ENCODE measurements around the gene CCDC85A. TPM values are rescaled to one million over a fixed set of nuclear protein-coding genes. Genes with fewer than 3 reads are reported as not detected.

CCDC85A gene
- polyA plus RNA-seq, 1 of the 3 experiments (the other 2 are of a cell fraction): 48.7 TPM

DNA sequence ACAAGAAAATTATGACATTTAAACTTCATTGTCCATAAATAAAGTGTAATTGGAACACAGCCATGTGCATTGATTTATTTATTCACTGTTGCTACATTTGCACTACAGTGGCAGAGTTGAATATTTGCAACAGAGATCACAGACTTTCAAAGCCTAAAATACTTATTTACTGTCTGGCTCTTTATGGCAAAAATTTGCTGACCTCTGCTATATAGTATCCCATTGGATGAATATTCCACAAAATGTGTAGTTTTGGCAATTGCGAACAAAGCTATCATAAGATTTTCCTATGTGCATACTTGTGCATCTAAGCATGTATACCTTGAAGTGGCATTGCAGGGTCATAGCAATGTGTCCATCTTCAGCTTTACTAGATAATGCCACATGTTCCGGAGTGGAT is 32.1 kb downstream of the CCDC85A start (continued):
- TF ChIP-seq RXRA (IDR thresholded peaks at IDR 0.05; ENCODE audit: borderline replicate concordance, low read depth) (no peak), PBX3 (IDR thresholded peaks at IDR 0.05) (no peak), SMC3 (IDR thresholded peaks at IDR 0.05; ENCODE audit: low read depth, low read length) (no peak), USF2 (IDR thresholded peaks at IDR 0.05; ENCODE audit: borderline replicate concordance, low read depth, low read length) (no peak), GATA2 (CRISPR knock-in tag; IDR thresholded peaks at IDR 0.05) (no peak), CHD2 (IDR thresholded peaks at IDR 0.05; ENCODE audit: low read length, partially characterized antibody) (no peak), TCF12 (IDR thresholded peaks at IDR 0.05) (no peak), TAF1 (IDR thresholded peaks at IDR 0.05; ENCODE audit: borderline replicate concordance, low read depth, low read length) (no peak)

GRCh38 chr2:56217106-56217505 is 33.3 kb downstream of the CCDC85A start:
- H2AFZ ChIP-seq (ENCODE audit: low read depth): no peak overlapping the region
- peaks cover 86% of the 10 kb centered on the region for H4K20me1 ChIP-seq (ENCODE audit: insufficient read depth)
- H3K27me3 ChIP-seq (ENCODE audit: insufficient read depth): no peaks in the 10 kb centered on the region
- H3K36me3 ChIP-seq (replicated peaks in 1 of 2; ENCODE audit: control insufficient read depth in 1 of 2, insufficient read depth in 2 of 2, low read length in 1 of 2): peaks cover 5 to 83% of the 10 kb centered on the region in 2 experiments
- H3K79me2 ChIP-seq (ENCODE audit: insufficient read depth): peaks cover 100% of the 10 kb centered on the region
- peaks cover 51% of the 10 kb centered on the region for H3F3A ChIP-seq (replicated peaks; ENCODE audit: insufficient read depth)
- ChIA-PET CTCF (no interaction called here), POLR2A (no interaction called here)
- H3K4me3 ChIP-seq (ENCODE audit: low read depth in 2 of 2, low read length in 1 of 2): peak overlapping the region in 1 of 2 experiments; percentile 14; a peak in 2 of 4 replicates
- no peaks in the 10 kb centered on the region for H3K9me2 ChIP-seq
- H3K27ac ChIP-seq (ENCODE audit: low read depth in 2 of 2, low read length in 1 of 2): peak overlapping the region in 1 of 2 experiments; percentile 33; a peak in 1 of 4 replicates
- H3K9ac ChIP-seq: no peak overlapping the region
- no peaks in the 10 kb centered on the region; a peak in 1 of 4 replicates for H3K4me1 ChIP-seq (ENCODE audit: control insufficient read depth in 1 of 2, insufficient read depth in 2 of 2, low read depth in 1 of 2, low read length in 1 of 2)
- 64% methylated on average over 1 of the region's 1 CpG for WGBS (ENCODE audit: low lambda C conversion rate)
- TF ChIP-seq, protein P1, sequence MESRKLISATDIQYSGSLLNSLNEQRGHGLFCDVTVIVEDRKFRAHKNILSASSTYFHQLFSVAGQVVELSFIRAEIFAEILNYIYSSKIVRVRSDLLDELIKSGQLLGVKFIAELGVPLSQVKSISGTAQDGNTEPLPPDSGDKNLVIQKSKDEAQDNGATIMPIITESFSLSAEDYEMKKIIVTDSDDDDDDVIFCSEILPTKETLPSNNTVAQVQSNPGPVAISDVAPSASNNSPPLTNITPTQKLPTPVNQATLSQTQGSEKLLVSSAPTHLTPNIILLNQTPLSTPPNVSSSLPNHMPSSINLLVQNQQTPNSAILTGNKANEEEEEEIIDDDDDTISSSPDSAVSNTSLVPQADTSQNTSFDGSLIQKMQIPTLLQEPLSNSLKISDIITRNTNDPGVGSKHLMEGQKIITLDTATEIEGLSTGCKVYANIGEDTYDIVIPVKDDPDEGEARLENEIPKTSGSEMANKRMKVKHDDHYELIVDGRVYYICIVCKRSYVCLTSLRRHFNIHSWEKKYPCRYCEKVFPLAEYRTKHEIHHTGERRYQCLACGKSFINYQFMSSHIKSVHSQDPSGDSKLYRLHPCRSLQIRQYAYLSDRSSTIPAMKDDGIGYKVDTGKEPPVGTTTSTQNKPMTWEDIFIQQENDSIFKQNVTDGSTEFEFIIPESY (IDR thresholded peaks at IDR 0.05; ENCODE audit: borderline replicate concordance, low read depth): no peak
- TF ChIP-seq, protein P2, sequence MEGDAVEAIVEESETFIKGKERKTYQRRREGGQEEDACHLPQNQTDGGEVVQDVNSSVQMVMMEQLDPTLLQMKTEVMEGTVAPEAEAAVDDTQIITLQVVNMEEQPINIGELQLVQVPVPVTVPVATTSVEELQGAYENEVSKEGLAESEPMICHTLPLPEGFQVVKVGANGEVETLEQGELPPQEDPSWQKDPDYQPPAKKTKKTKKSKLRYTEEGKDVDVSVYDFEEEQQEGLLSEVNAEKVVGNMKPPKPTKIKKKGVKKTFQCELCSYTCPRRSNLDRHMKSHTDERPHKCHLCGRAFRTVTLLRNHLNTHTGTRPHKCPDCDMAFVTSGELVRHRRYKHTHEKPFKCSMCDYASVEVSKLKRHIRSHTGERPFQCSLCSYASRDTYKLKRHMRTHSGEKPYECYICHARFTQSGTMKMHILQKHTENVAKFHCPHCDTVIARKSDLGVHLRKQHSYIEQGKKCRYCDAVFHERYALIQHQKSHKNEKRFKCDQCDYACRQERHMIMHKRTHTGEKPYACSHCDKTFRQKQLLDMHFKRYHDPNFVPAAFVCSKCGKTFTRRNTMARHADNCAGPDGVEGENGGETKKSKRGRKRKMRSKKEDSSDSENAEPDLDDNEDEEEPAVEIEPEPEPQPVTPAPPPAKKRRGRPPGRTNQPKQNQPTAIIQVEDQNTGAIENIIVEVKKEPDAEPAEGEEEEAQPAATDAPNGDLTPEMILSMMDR (IDR thresholded peaks at IDR 0.05): peak; percentile 24
- H3K4me2 ChIP-seq: peak overlapping the region; percentile 43
- H3K9me3 ChIP-seq: no peaks in the 10 kb centered on the region
- DNase-seq: no peak

Measured in SK-N-SH (cell line).